ENCODE results near the gene VAV2.

DNA sequence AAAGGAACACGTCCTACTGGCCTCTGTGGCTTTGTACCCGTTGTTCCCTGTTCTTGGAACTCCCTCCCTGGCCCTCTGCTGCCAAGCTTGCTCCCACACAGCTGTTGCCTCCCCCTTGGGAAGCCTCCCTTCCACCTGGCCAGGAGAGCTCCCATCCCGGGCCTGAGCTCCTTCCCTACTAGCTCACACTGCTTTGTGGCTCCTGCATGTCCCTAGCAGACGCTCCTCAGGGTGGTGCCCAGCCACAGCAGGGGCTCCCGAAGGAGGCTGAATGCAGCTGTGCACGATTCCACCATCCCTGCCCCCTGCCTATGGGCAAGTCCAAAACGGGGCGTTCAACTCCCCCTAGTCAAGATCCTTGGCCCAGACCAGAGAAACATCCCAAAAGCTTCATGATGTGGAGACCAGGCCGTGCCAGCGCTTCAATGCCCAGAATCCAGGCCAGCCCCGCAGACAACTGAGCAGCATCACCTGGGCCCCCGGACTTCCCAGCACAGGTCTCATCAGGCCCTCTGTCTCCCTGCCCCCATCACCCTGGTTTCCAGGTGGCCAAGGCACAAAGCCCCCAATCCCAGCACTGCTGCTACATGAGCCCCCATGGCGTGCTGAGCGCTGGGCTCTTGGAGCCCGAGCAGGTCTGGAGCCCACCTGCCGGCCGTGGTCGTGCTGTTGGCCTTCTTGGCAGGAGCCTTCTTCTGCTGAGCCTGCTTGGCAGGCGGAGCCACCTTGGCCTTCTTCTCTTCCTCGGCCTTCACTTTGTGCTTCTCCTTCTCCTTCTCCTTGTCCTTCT, 47.5 kb upstream of the VAV2 start:
- TF ChIP-seq, protein P1, sequence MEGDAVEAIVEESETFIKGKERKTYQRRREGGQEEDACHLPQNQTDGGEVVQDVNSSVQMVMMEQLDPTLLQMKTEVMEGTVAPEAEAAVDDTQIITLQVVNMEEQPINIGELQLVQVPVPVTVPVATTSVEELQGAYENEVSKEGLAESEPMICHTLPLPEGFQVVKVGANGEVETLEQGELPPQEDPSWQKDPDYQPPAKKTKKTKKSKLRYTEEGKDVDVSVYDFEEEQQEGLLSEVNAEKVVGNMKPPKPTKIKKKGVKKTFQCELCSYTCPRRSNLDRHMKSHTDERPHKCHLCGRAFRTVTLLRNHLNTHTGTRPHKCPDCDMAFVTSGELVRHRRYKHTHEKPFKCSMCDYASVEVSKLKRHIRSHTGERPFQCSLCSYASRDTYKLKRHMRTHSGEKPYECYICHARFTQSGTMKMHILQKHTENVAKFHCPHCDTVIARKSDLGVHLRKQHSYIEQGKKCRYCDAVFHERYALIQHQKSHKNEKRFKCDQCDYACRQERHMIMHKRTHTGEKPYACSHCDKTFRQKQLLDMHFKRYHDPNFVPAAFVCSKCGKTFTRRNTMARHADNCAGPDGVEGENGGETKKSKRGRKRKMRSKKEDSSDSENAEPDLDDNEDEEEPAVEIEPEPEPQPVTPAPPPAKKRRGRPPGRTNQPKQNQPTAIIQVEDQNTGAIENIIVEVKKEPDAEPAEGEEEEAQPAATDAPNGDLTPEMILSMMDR (conservative IDR thresholded peaks at IDR 0.05) = no peak
- TF ChIP-seq ZFX (IDR thresholded peaks at IDR 0.05) = no peak

Data from C4-2B (cell line).